Tibial nerve (tissue), 4 donors: ENCODE data around the gene ULBP3. TPM values are rescaled to one million over a fixed set of nuclear protein-coding genes. Genes with fewer than 3 reads are reported as not detected.
"Not testable (repeated sequence)": the region's sequence is repeated elsewhere in the genome, so short reads cannot be mapped to it uniquely, and the experiment has no call there.

Source experiments
- DNase-seq, 2 donors: peaks; one replicate each; pipeline ENCODE4 v3.0.0-alpha.2; 2019; ENCODE audit warnings: low spot score in 2 of 2
- H3K27ac ChIP-seq, 4 donors: fragments of 200-600 bp; sonication (generic) in 3 of 4; one replicate each; pipeline ENCODE4 v1.5.1; 2017 to 2019; ENCODE audit warnings: mild to moderate bottlenecking in 1 of 4
- H3K27me3 ChIP-seq, 2 donors: fragments of 200-600 bp; sonication (generic) in 1 of 2; one replicate each; pipeline versions ENCODE4 v1.5.1 to v1.6.0; 2017 to 2019
- H3K36me3 ChIP-seq, 3 donors: fragments of 200-600 bp; sonication (generic); one replicate each; pipeline ENCODE4 v1.5.1; 2018 to 2019
- H3K4me1 ChIP-seq, 4 donors: fragments of 200-600 bp; sonication (generic) in 3 of 4; one replicate each; pipeline ENCODE4 v1.5.1; 2017 to 2019
- H3K4me3 ChIP-seq, 4 donors: fragments of 200-600 bp; sonication (generic) in 3 of 4; one replicate each; pipeline ENCODE4 v1.5.1; 2017 to 2019; ENCODE audit warnings: mild to moderate bottlenecking in 1 of 4, moderate library complexity in 1 of 4
- H3K9me3 ChIP-seq, 4 donors: fragments of 200-600 bp; sonication (generic) in 3 of 4; one replicate each; pipeline ENCODE4 v1.5.1; 2017 to 2019
- EP300 ChIP-seq, 2 donors: sonication (generic); formaldehyde crosslinking; IDR thresholded peaks; one replicate each; pipeline ENCODE4 v1.6.1; 2017; ENCODE audit warnings: antibody characterized with exemption in 2 of 2, mild to moderate bottlenecking in 1 of 2
- POLR2A ChIP-seq, 2 donors: fragments of 450-650 bp; IDR thresholded peaks; one replicate each; pipeline ENCODE4 v1.6.1; 2017; ENCODE audit warnings: antibody characterized with exemption in 2 of 2, mild to moderate bottlenecking in 2 of 2, moderate library complexity in 2 of 2
- WGBS, 2 donors: methylation state at CpG; one replicate each; pipeline ENCODE4 v1.1.5; 2018; 5-methylcytosine and 5-hydroxymethylcytosine counted together
- total RNA-seq, 4 donors: library from RNA; depleted of rRNA; stranded (reverse); fragments of >200 nt; gene quantifications; one replicate each; pipeline ENCODE4 v1.1.0, GENCODE V29; 2016
- TF ChIP-seq, protein P1 (sequence below), 5 experiments: fragments of 200-600 bp in 3 of 5; fragments of 450-650 bp in 2 of 5; sonication (generic) in 3 of 5; IDR thresholded peaks; one replicate each; pipeline ENCODE4 v1.5.1; 2016 to 2019; ENCODE audit warnings: antibody characterized with exemption in 5 of 5, mild to moderate bottlenecking in 3 of 5, moderate library complexity in 2 of 5

The ULBP3 gene
- total RNA-seq, 4 donors from 2014 or later: 3.1 to 5.4 TPM; not detected in 2

DNA sequence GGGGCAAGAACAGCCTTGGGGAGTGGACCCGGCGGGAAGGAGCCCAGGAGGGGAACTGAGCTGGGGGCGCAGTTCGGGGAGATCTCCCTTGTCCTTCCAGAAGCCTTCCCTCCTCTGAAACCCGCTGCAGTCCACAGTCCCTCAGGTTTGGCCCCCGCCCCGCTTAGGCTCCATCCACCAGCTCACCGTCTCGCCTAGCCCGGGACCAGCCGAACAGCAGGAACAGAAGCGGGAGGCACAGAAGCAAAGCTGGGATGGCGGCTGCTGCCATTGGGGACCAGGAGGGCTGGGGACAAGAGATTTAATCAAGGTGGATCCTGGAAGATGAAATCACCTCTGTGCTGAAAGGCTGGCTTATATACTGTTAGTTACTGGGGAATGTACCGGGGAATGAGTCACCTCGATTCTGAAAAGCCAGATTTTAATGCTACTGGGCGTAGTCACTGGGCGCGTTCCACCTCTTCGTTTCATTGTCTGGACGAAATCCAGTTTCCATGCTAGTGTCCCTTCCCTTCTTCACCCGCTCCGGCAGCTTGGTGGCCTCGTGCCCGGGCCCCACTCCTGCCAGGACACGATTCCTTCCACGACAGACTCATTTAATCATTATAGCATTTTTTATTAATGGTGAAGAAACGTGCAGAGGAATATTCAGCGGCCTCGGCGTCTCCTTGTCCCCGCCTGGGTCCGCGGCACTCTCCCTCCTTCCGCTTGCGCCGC is 43.6 kb downstream of the ULBP3 start, which contains the start of gene RAET1L:
Gene RAET1L, minus strand, starts transcription at position 332 of the 717 bp plus-strand sequence. Its CDS starts 61 bp downstream, at position 271.
- peak in 1 of 2 donors; percentile 13 for DNase-seq
- Histone ChIP-seq H3K27me3 (peaks cover 0 to 47% of the 10 kb centered on the region in 2 donors), H3K4me1 (peaks cover 0 to 15% (median 8%) of the 10 kb centered on the region in 4 donors), H3K36me3 (no peaks in the 10 kb centered on the region), H3K27ac (no peak within 1 kb of the TSS), H3K9me3 (no peaks in the 10 kb centered on the region), H3K4me3 (peak within 1 kb of the TSS in 1 of 4 donors; percentile 28)
- no peak for TF ChIP-seq POLR2A (IDR thresholded peaks at IDR 0.05)
- no peak for TF ChIP-seq EP300 (IDR thresholded peaks at IDR 0.05)
- TF ChIP-seq, protein P1, sequence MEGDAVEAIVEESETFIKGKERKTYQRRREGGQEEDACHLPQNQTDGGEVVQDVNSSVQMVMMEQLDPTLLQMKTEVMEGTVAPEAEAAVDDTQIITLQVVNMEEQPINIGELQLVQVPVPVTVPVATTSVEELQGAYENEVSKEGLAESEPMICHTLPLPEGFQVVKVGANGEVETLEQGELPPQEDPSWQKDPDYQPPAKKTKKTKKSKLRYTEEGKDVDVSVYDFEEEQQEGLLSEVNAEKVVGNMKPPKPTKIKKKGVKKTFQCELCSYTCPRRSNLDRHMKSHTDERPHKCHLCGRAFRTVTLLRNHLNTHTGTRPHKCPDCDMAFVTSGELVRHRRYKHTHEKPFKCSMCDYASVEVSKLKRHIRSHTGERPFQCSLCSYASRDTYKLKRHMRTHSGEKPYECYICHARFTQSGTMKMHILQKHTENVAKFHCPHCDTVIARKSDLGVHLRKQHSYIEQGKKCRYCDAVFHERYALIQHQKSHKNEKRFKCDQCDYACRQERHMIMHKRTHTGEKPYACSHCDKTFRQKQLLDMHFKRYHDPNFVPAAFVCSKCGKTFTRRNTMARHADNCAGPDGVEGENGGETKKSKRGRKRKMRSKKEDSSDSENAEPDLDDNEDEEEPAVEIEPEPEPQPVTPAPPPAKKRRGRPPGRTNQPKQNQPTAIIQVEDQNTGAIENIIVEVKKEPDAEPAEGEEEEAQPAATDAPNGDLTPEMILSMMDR (IDR thresholded peaks at IDR 0.05): no peak
- WGBS, 2 donors: 3 to 6% methylated on average over 33 to 36 of the region's 36 CpGs

DNA sequence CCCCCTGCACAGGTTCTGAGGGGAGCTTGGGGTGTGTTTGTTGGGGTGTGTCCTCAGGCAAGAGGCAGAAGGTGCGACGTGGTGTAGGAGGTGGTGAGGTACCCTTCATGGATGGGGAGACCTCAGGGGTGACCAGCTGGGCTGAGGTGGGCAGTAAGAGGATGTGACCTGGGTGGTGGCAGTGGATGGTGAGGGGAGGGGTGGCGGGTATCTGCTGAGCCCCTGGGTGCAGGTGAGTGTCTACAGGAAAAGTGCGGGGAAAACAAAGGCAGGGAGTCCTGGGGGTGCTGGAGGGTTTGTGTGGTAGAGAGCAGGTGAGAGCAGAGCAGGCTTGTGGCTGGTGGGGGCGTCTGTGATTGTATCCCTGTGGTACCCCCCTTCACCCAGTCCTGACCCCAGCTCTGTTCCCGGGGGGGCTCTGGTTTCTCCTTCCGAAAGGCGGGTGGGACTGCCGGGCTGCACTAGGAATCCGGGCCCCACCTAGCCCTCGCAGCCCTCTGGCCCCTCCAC is 44.2 kb downstream of the ULBP3 start:
- no peak for DNase-seq
- H3K4me1 ChIP-seq: peaks cover 0 to 15% (median 8%) of the 10 kb centered on the region in 4 donors
- 39 to 58% methylated on average over 11 of the region's 11 CpGs for WGBS, 2 donors
- H3K27me3 ChIP-seq: peaks cover 0 to 47% of the 10 kb centered on the region in 2 donors
- no peak overlapping the region for H3K27ac ChIP-seq
- no peak for TF ChIP-seq POLR2A (IDR thresholded peaks at IDR 0.05)
- TF ChIP-seq, protein P1 (IDR thresholded peaks at IDR 0.05): no peak
- TF ChIP-seq EP300 (IDR thresholded peaks at IDR 0.05): no peak
- no peaks in the 10 kb centered on the region for H3K9me3 ChIP-seq
- H3K36me3 ChIP-seq: no peaks in the 10 kb centered on the region
- H3K4me3 ChIP-seq: no peak overlapping the region

DNA sequence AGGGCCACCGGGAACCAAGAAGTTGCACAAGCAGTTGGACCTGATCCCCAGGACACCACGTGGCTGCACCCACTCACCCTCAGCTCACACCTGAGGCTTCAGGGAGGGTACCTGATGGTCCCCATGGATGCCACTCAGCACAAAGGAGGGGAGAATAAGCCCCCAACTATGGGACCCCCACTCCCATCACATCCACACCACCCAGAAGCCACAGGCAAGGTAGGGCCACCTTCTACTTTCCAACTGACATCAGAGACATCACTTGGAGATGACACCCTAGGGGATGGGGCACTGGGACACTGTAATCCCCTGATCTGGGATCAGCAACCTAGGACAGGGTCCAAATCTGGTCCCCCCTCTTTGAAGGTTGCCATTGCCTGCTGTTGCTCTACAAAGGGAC is 44.9 kb downstream of the ULBP3 start:
- H3K9me3 ChIP-seq, H3K27ac ChIP-seq, H3K36me3 ChIP-seq, DNase-seq, H3K4me3 ChIP-seq: not testable (repeated sequence)
- Histone ChIP-seq H3K4me1 (peaks cover 0 to 15% (median 8%) of the 10 kb centered on the region in 4 donors), H3K27me3 (peaks cover 0 to 52% of the 10 kb centered on the region in 2 donors)
- 83% methylated on average over 2 of the region's 2 CpGs; no CpG with 5 or more reads in 1 of the 2 donors for WGBS, 2 donors

DNA sequence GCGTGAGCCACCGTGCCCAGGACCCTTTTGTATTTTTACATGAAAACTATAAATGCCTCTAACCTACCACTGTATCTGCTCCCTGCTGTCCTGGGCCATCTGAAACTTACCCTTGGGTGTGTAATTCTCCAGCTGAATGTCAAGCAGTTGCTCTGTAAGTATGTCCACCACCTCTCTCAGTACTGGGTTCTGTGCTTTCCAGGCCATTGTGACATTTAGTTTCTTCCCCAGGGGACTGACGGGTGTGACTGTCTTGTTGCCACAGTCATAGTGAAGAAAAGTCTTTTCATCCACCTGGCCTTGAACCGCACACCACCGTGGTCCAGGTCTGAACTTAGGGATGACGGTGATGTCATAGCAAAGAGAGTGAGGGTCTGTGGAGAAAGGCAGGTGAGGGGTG is 47.1 kb downstream of the ULBP3 start:
- 64 to 84% methylated on average over 2 to 3 of the region's 6 CpGs for WGBS, 2 donors
- H3K27me3 ChIP-seq: peaks cover 0 to 59% of the 10 kb centered on the region in 2 donors

DNA sequence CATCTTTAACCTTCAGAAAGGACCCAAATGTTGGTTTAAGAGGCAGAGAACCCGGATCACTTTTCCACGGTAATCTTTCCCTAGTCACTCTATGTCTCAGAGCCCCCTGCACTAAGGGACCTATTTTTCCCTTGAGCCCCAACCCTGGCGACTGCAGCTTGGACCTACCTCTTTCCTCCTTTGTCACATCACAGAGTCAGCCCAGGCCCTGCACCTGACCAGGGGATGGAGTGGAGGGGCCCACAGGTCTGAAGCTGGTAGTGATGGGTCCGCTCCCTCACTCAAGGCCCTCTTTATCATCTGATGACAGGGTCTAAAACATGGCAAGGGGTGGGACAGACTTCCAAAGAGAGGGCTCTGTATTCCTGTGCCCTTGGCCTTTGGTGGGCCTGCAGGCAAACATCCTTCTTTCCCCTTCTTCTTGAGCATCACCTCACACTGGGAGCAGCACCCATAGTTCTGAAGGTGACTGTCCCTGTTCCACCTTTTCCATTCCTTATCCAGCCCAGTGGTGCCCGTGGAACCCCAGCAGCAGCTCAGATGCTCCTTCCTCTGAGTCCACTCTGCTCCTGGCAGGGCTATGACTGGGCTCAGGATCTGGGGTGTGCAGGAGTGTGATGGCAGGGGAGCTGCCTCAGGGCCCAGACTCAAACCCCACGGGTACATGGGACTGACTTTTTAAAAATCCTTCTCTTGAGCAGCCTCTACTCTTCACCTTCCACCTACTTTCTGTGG is 49.9 kb downstream of the ULBP3 start:
- no peak for DNase-seq
- no peaks in the 10 kb centered on the region for H3K36me3 ChIP-seq
- TF ChIP-seq POLR2A (IDR thresholded peaks at IDR 0.05): no peak
- TF ChIP-seq, protein P1 (IDR thresholded peaks at IDR 0.05): no peak
- no peak for TF ChIP-seq EP300 (IDR thresholded peaks at IDR 0.05)
- no peak overlapping the region for H3K27ac ChIP-seq
- 53 to 58% methylated on average over 5 to 6 of the region's 6 CpGs for WGBS, 2 donors
- no peak overlapping the region for H3K4me3 ChIP-seq
- peaks cover 2 to 59% of the 10 kb centered on the region in 2 donors for H3K27me3 ChIP-seq
- H3K9me3 ChIP-seq: no peaks in the 10 kb centered on the region
- H3K4me1 ChIP-seq: peaks cover 0 to 17% (median 0%) of the 10 kb centered on the region in 4 donors

More for the DNA sequence above, 47.1 kb downstream of the ULBP3 start:
- not testable (repeated sequence) for H3K36me3 ChIP-seq, DNase-seq, H3K27ac ChIP-seq, H3K9me3 ChIP-seq, H3K4me3 ChIP-seq
- peaks cover 0 to 19% (median 8%) of the 10 kb centered on the region in 4 donors for H3K4me1 ChIP-seq

DNA sequence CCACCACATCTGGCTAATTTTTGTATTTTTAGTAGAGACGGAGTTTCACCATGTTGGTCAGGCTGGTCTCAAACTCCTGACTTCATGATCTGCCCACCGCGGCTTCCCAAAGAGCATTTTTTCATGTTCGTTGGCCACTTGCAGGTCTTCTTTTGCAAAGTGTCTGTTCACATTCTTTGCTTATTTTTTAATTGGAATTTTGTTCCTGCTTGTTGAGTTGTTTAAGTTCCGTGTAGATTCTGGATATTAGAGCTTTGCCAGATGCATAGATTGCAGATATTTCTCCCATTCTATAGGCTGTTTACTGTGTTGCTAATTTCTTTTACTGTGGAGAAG is 51.8 kb downstream of the ULBP3 start:
- WGBS, 2 donors: 7% methylated on average over 5 of the region's 5 CpGs
- peaks cover 0 to 17% (median 0%) of the 10 kb centered on the region in 4 donors for H3K4me1 ChIP-seq
- TF ChIP-seq, protein P1 (IDR thresholded peaks at IDR 0.05): peak in 1 of 5 experiments; percentile 1

More for the DNA sequence above, 51.8 kb downstream of the ULBP3 start:
- not testable (repeated sequence) for H3K9me3 ChIP-seq, H3K27ac ChIP-seq, H3K4me3 ChIP-seq, DNase-seq, H3K36me3 ChIP-seq
- H3K27me3 ChIP-seq: peaks cover 2 to 72% of the 10 kb centered on the region in 2 donors
